Hepatocyte (in vitro differentiated cells): Measurements from ENCODE around the gene SMLR1.

Source experiments
- CTCF ChIP-seq: fragments of 200-600 bp; sonication (generic); IDR thresholded peaks from 2 replicates; pipeline ENCODE4 v1.5.1; 2016; ENCODE audit warnings: antibody characterized with exemption, mild to moderate bottlenecking; ENCODE audit not compliant: poor library complexity
- EZH2phosphoT487 ChIP-seq: fragments of 200-600 bp; sonication (generic); IDR thresholded peaks from one replicate; pipeline ENCODE4 v1.6.1; 2018; ENCODE audit warnings: antibody characterized with exemption, mild to moderate bottlenecking, low read depth, moderate library complexity; ENCODE audit not compliant: unreplicated experiment, severe bottlenecking

GRCh38 chr6:130780122-130780521 lies 47.1 kb upstream of the SMLR1 start:
- TF ChIP-seq EZH2phosphoT487 (no peak), CTCF (no peak)
